Pons (tissue), 1 donor: ENCODE measurements around the gene ZFX.
A peak's percentile ranks its signal among the peaks of the same experiment; 100 is the strongest.
"Not testable (repeated sequence)": the region's sequence is repeated elsewhere in the genome, so short reads cannot be mapped to it uniquely, and the experiment has no call there.

ENCODE experiments used
- DNase-seq: peaks from one replicate; pipeline ENCODE4 v3.0.0-alpha.2; 2016; ENCODE audit warnings: low spot score

Gene ZFX

GRCh38 chrX:24149351-24150050, at the start of gene ZFX:
ZFX (plus strand) TSS chrX:24149729; CDS start chrX:24172743, 23,014 bp downstream.
- DNase-seq: no peak

- no peak for DNase-seq
These were observed 48.8 kb upstream of the ZFX start for GRCh38 chrX:24100713-24101112.

GRCh38 chrX:24110069-24110468, 39.5 kb upstream of the ZFX start:
- no peak for DNase-seq

- DNase-seq: no peak
These were observed 36.3 kb upstream of the ZFX start for GRCh38 chrX:24113181-24113580.

- DNase-seq: peak; percentile 64
These were observed 32.3 kb upstream of the ZFX start for GRCh38 chrX:24117258-24117657.

- no peak for DNase-seq
These were observed 25.2 kb upstream of the ZFX start for GRCh38 chrX:24124244-24124799.

GRCh38 chrX:24125028-24125612, 24.4 kb upstream of the ZFX start:
- no peak for DNase-seq

GRCh38 chrX:24131476-24131875, 18.1 kb upstream of the ZFX start:
- no peak for DNase-seq

GRCh38 chrX:24133312-24133711, 16.2 kb upstream of the ZFX start:
- no peak for DNase-seq

GRCh38 chrX:24135768-24136167, 13.8 kb upstream of the ZFX start:
- not testable (repeated sequence) for DNase-seq

GRCh38 chrX:24137192-24137591, 12.3 kb upstream of the ZFX start:
- no peak for DNase-seq

- DNase-seq: not testable (repeated sequence)
These were observed 5.5 kb upstream of the ZFX start for GRCh38 chrX:24143982-24144381.

GRCh38 chrX:24144528-24144927, 5.0 kb upstream of the ZFX start:
- DNase-seq: no peak

- no peak for DNase-seq
These were observed 4.0 kb upstream of the ZFX start for GRCh38 chrX:24145303-24146186.

- DNase-seq: peak; percentile 24
These were observed 3.1 kb upstream of the ZFX start for GRCh38 chrX:24146283-24146949.

GRCh38 chrX:24147165-24147564, 2.4 kb upstream of the ZFX start:
- no peak for DNase-seq

GRCh38 chrX:24148121-24148520, 1.4 kb upstream of the ZFX start:
- no peak for DNase-seq

GRCh38 chrX:24148535-24149350, 786 bp upstream of the ZFX start:
- DNase-seq: peak; percentile 16

- DNase-seq: peak; percentile 66
These were observed 692 bp downstream of the ZFX start for GRCh38 chrX:24150051-24150790.

- DNase-seq: no peak
These were observed 1.4 kb downstream of the ZFX start for GRCh38 chrX:24150898-24151297.
